GM10847 (cell line): ENCODE data around the gene PRMT7.

Experiments
- POLR2A ChIP-seq: IDR thresholded peaks from 2 replicates; pipeline ENCODE4 v1.6.1; 2011; ENCODE audit not compliant: insufficient read length; ENCODE audit errors: extremely low read depth

The PRMT7 gene

GRCh38 chr16:68369697-68370580 lies 59.1 kb downstream of the PRMT7 start:
- no peak for TF ChIP-seq POLR2A

GRCh38 chr16:68370581-68371275 lies 59.9 kb downstream of the PRMT7 start:
- no peak for TF ChIP-seq POLR2A

- no peak for TF ChIP-seq POLR2A
Observed at GRCh38 chr16:68371276-68371651, 60.4 kb downstream of the PRMT7 start.

- no peak for TF ChIP-seq POLR2A
Observed at GRCh38 chr16:68371706-68372380, 61.0 kb downstream of the PRMT7 start.

DNA sequence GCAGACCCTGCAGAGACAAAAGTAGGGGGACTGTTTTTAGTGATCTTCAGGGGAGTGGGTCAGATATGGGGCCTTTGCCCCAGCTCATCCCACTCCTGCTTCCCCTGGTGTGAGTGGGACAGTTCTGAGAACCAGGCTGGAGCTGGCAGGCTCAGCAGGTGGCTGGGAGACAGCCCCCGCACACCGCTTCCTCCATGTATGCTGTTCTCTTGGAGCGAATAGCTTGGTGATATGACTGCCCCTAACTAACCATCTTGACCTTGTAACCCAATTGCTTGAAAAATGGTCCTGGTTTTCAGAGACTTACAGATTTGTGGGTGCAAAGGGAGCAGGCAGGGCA lies 61.5 kb downstream of the PRMT7 start:
- no peak for TF ChIP-seq POLR2A

DNA sequence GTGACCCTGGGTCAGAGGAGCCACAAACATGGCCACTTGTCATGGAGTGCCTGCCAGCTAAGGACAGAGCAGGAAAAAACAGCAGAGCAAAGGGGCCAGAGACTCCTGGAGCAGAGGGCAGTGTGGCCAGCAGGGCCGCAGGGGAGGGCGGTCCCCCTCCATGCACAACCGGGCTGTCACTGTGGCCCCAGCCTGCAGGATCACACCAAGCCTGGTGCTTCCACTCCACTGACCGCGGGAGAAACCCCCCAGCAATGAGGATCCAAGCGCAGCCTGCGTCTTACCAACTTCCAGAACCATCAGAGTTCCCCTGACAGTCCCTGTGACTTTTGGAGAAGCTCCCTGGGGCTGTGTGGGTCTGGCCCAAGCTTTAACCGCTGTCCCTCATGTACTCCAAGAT lies 62.0 kb downstream of the PRMT7 start:
- TF ChIP-seq POLR2A: no peak

- no peak for TF ChIP-seq POLR2A
Observed at GRCh38 chr16:68373528-68374245, 62.9 kb downstream of the PRMT7 start.

GRCh38 chr16:68374246-68374805 lies 63.5 kb downstream of the PRMT7 start:
- no peak for TF ChIP-seq POLR2A

GRCh38 chr16:68374961-68375660 lies 64.3 kb downstream of the PRMT7 start:
- TF ChIP-seq POLR2A: no peak

- no peak for TF ChIP-seq POLR2A
Observed at GRCh38 chr16:68375801-68376536, 65.2 kb downstream of the PRMT7 start.

- no peak for TF ChIP-seq POLR2A
Observed at GRCh38 chr16:68376590-68376989, 65.8 kb downstream of the PRMT7 start.

DNA sequence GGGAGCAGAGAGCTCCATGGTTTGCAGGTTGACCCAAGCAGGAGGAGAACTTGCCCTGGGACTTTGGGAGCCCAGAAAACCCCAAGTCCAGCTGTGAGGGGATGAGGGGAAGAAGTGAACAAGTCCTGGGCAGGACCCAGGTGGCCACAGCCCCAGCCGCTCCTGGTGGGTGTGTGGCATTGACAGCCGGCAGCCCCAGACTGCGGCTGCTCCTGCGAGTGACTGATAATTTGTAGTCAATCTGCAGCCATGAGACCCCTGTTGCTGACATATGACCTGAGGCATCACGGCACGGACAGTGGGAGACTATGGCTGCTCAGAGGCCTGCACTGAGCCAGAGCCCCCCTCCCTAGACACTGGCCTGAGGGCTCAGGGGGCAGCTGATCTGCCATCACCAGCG lies 66.4 kb downstream of the PRMT7 start:
- no peak for TF ChIP-seq POLR2A

- no peak for TF ChIP-seq POLR2A
Observed at GRCh38 chr16:68377667-68378393, 67.0 kb downstream of the PRMT7 start.
